MM.1S (cell line): ENCODE data around the gene FHIT.

Source experiments
- CTCF ChIP-seq: fragments of 300-600 bp; sonication (generic); IDR thresholded peaks from 2 replicates; pipeline ENCODE4 v1.5.1; 2016; ENCODE audit warnings: antibody characterized with exemption, low read length, mixed read lengths
- EZH2phosphoT487 ChIP-seq: fragments of 300-600 bp; sonication (generic); IDR thresholded peaks from 2 replicates; pipeline ENCODE4 v1.6.1; 2018; ENCODE audit warnings: antibody characterized with exemption, low read length

DNA sequence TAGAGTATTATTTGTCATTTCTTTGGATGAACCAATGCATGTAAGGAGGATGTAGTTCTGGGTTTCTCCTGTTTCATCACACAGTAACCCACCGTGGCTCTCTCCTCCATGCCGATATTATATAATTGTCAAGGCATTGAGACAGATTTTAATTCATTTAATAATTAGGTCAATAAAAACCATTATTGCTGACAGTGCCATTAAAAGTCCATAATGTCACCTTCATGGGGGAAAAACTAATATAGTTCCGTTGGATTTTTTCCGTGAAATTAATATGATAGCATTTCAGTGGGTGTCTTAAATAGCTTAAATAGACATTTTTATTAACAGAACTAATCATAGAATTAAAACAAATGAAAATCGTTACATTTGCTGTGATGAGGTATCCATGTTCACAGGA lies 1453.7 kb downstream of the FHIT start:
- TF ChIP-seq CTCF (no peak), EZH2phosphoT487 (no peak)
